ENCODE measurements around the gene EDDM3A.
"Not testable (repeated sequence)": the region's sequence is repeated elsewhere in the genome, so short reads cannot be mapped to it uniquely, and the experiment has no call there.

The EDDM3A gene

DNA sequence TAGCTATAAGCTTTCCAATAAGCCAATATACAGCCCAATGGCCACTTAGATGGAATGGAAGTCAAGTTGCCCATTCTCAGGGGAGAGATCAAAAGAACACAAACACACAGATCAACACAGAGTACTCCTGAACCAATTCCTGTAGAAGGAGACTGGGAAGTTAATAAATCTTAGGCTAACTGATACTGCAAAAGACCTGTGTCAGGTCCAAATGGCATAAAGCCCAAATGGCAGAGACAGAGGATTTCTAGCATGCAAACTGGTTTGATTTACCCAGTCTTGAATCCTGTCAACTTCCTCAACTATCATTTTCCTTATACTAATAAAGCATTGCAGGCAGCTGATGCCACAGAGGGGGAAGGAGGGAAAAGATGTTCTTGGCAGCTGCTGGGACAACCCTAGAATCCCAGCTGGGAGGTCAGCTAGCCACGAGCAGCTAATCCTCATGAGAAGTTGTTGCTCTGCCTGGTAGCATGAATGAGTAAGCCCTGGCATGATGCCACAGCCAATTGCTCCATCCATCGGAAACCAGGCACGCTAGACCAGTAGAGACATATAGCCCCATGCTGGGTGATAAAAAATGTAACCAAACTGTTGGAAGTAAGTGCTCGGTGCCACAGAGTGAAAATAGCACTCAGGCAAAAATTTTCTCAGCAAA, 31.0 kb upstream of the EDDM3A start:
- ChIA-PET CTCF (interaction anchor here (1.4 to 1.6 kb wide), 2 partner anchors 23 to 141 kb away, joined by 3 to 4 read pairs; no protein-coding TSS in a partner anchor), POLR2A (no interaction called here)
- no peak for TF ChIP-seq CTCF (IDR thresholded peaks at IDR 0.05; ENCODE audit: insufficient read depth, low read length, missing control alignments)
- no peak for DNase-seq (ENCODE audit: low read depth, low spot score)
- H3K4me3 ChIP-seq (ENCODE audit: low read depth, low read length): no peak overlapping the region

GRCh38 chr14:20719777-20720176, 25.9 kb upstream of the EDDM3A start:
- no peak for DNase-seq (ENCODE audit: low read depth, low spot score)
- TF ChIP-seq CTCF (IDR thresholded peaks at IDR 0.05; ENCODE audit: insufficient read depth, low read length, missing control alignments): no peak
- no peak overlapping the region for H3K4me3 ChIP-seq (ENCODE audit: low read depth, low read length)
- CTCF ChIA-PET: no interaction called here
- POLR2A ChIA-PET: no interaction called here

DNA sequence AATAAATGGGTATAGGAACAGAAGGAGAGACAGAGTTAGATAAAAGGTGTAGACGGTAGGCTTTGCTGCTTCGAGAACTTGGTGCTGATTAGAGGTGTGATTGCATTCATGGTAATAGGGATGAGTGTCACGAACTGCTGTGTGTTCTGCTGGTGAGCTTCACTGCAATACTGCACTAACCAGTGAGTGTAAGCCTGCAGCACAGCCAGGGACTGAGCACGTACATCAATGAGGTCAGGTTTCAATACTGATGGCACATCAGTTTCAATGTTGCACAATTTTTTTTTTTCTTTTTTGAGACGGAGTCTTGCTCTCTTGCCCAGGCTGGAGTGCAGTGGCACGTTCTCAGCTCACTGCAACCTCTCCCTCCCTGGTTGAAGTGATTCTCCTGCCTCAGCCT, 24.9 kb upstream of the EDDM3A start:
- POLR2A ChIA-PET: no interaction called here
- TF ChIP-seq CTCF (IDR thresholded peaks at IDR 0.05; ENCODE audit: insufficient read depth, low read length, missing control alignments): no peak
- no peak overlapping the region for H3K4me3 ChIP-seq (ENCODE audit: low read depth, low read length)
- CTCF ChIA-PET: interaction anchor here (1.2 kb wide), 1 partner anchor 13 kb away, joined by 4 read pairs; no protein-coding TSS in a partner anchor
- no peak for DNase-seq (ENCODE audit: low read depth, low spot score)

DNA sequence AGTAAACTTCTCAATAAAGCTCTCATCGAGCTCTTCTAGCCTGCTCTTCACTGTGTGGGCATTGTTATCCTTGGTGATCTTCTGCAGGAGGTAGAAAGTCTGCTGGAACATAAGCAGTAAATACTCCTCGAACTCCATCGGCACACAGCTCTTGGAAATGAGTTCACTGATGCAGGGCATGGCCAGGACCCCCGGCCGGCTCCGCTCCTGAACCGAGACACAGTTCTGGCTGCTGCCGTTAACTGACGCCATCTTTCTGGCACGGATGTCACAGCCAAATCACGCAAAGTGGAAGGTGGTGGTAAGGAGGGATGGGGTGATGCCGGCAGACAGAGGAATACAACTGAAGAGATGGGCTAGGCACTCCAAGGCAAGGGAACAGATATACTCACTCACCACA, 23.7 kb upstream of the EDDM3A start:
- no peak for DNase-seq (ENCODE audit: low read depth, low spot score)
- TF ChIP-seq CTCF (IDR thresholded peaks at IDR 0.05; ENCODE audit: insufficient read depth, low read length, missing control alignments): no peak
- ChIA-PET CTCF (interaction anchor here (1.2 to 1.4 kb wide), 2 partner anchors 14 to 249 kb away, joined by 3 to 4 read pairs; no protein-coding TSS in a partner anchor), POLR2A (no interaction called here)
- H3K4me3 ChIP-seq (ENCODE audit: low read depth, low read length): no peak overlapping the region

- TF ChIP-seq CTCF (IDR thresholded peaks at IDR 0.05; ENCODE audit: insufficient read depth, low read length, missing control alignments): no peak
- H3K4me3 ChIP-seq (ENCODE audit: low read depth, low read length): no peak overlapping the region
- CTCF ChIA-PET: interaction anchor here (1.1 to 1.8 kb wide), 3 partner anchors 32 to 247 kb away, joined by 3 to 4 read pairs (median 3); no protein-coding TSS in a partner anchor
- POLR2A ChIA-PET: no interaction called here
- DNase-seq (ENCODE audit: low read depth, low spot score): no peak
Measured at GRCh38 chr14:20723488-20723887, 22.2 kb upstream of the EDDM3A start.

- DNase-seq (ENCODE audit: low read depth, low spot score); CTCF ChIA-PET; H3K4me3 ChIP-seq (ENCODE audit: low read depth, low read length); POLR2A ChIA-PET: not testable (repeated sequence)
Measured at GRCh38 chr14:20726121-20726520, 19.6 kb upstream of the EDDM3A start.

- POLR2A ChIA-PET: no interaction called here
- H3K4me3 ChIP-seq (ENCODE audit: low read depth, low read length): no peak overlapping the region
- CTCF ChIA-PET: no interaction called here
- no peak for TF ChIP-seq CTCF (IDR thresholded peaks at IDR 0.05; ENCODE audit: insufficient read depth, low read length, missing control alignments)
- DNase-seq (ENCODE audit: low read depth, low spot score): no peak
Measured at GRCh38 chr14:20726531-20726930, 19.2 kb upstream of the EDDM3A start.

Measured in AG04449 (cell line).